Coronary artery (tissue), 2 donors: ENCODE measurements around the gene ZNF827.

Experiments
- DNase-seq: peaks from one replicate; pipeline ENCODE4 v3.0.0-alpha.2; 2017; ENCODE audit warnings: low spot score
- H3K27ac ChIP-seq, 2 donors: fragments of 200-600 bp; sonication (generic); one replicate each; pipeline ENCODE4 v1.5.1; 2016 to 2019
- H3K4me3 ChIP-seq: fragments of 200-600 bp; sonication (generic); 2 replicates; pipeline ENCODE4 v1.5.1; 2016; ENCODE audit warnings: mild to moderate bottlenecking, moderate library complexity
- CTCF ChIP-seq: fragments of 200-600 bp; sonication (generic); IDR thresholded peaks from one replicate; pipeline ENCODE4 v1.5.1; 2019; ENCODE audit warnings: antibody characterized with exemption

Gene ZNF827

GRCh38 chr4:145828802-145829485 lies 109.7 kb downstream of the ZNF827 start:
- no peak for DNase-seq

GRCh38 chr4:145827885-145828284 lies 110.7 kb downstream of the ZNF827 start:
- Histone ChIP-seq H3K27ac (no peak overlapping the region), H3K4me3 (no peak overlapping the region)
- TF ChIP-seq CTCF: no peak
- no peak for DNase-seq

More at GRCh38 chr4:145828802-145829485, 109.7 kb downstream of the ZNF827 start:
- Histone ChIP-seq H3K4me3 (no peak overlapping the region), H3K27ac (no peak overlapping the region)
- TF ChIP-seq CTCF: no peak

- no peak for TF ChIP-seq CTCF
- H3K27ac ChIP-seq: no peak overlapping the region
- H3K4me3 ChIP-seq: no peak overlapping the region
- no peak for DNase-seq
Measured at GRCh38 chr4:145825255-145825654, 113.4 kb downstream of the ZNF827 start.

GRCh38 chr4:145824463-145824862 lies 114.2 kb downstream of the ZNF827 start:
- Histone ChIP-seq H3K27ac (no peak overlapping the region), H3K4me3 (no peak overlapping the region)
- no peak for DNase-seq
- no peak for TF ChIP-seq CTCF

- H3K4me3 ChIP-seq: no peak overlapping the region
- H3K27ac ChIP-seq: no peak overlapping the region
- DNase-seq: no peak
- TF ChIP-seq CTCF: no peak
Measured at GRCh38 chr4:145823743-145824142, 114.9 kb downstream of the ZNF827 start.

GRCh38 chr4:145822581-145822980 lies 116.0 kb downstream of the ZNF827 start:
- no peak overlapping the region for H3K4me3 ChIP-seq
- H3K27ac ChIP-seq: no peak overlapping the region
- no peak for TF ChIP-seq CTCF
- no peak for DNase-seq

GRCh38 chr4:145822181-145822580 lies 116.4 kb downstream of the ZNF827 start:
- no peak for DNase-seq
- Histone ChIP-seq H3K4me3 (no peak overlapping the region), H3K27ac (no peak overlapping the region)
- TF ChIP-seq CTCF: no peak
